ENCODE data around the gene TBR1. TPM values are rescaled to one million over a fixed set of nuclear protein-coding genes. Genes with fewer than 3 reads are reported as not detected.

TBR1 gene
- total RNA-seq, 2 donors from 2014 or later: 0.45 TPM; not detected in 1

DNA sequence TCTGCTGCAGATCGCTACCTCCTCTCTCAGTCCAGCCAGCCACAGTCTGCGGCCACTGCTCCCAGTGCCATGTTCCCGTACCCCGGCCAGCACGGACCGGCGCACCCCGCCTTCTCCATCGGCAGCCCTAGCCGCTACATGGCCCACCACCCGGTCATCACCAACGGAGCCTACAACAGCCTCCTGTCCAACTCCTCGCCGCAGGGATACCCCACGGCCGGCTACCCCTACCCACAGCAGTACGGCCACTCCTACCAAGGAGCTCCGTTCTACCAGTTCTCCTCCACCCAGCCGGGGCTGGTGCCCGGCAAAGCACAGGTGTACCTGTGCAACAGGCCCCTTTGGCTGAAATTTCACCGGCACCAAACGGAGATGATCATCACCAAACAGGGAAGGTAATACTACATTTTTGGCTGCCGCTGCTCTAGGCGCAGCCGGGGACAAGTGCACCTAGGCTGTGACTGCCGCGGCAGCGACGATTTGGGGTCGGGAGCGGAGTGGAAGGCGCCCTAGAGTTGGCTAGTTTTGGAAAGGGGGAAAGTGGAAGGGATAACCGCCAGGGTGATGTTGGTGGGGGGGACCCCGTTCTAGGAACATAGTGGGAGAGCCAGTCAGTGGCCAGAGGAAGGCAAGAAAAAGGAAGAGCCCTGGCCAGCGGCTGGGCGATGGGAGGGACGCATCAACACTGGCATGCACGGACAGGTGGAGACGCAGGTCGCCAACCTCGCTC lies 776 bp downstream of the TBR1 start:
- TF ChIP-seq, protein P1, sequence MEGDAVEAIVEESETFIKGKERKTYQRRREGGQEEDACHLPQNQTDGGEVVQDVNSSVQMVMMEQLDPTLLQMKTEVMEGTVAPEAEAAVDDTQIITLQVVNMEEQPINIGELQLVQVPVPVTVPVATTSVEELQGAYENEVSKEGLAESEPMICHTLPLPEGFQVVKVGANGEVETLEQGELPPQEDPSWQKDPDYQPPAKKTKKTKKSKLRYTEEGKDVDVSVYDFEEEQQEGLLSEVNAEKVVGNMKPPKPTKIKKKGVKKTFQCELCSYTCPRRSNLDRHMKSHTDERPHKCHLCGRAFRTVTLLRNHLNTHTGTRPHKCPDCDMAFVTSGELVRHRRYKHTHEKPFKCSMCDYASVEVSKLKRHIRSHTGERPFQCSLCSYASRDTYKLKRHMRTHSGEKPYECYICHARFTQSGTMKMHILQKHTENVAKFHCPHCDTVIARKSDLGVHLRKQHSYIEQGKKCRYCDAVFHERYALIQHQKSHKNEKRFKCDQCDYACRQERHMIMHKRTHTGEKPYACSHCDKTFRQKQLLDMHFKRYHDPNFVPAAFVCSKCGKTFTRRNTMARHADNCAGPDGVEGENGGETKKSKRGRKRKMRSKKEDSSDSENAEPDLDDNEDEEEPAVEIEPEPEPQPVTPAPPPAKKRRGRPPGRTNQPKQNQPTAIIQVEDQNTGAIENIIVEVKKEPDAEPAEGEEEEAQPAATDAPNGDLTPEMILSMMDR (IDR thresholded peaks at IDR 0.05): no peak
- Histone ChIP-seq H3K4me3 (no peak overlapping the region), H3K36me3 (no peaks in the 10 kb centered on the region), H3K27me3 (replicated peaks; ENCODE audit: insufficient read depth) (peaks cover 42% of the 10 kb centered on the region), H3K27ac (no peak overlapping the region), H3K9me3 (no peaks in the 10 kb centered on the region), H3K4me1 (replicated peaks) (no peaks in the 10 kb centered on the region)
- intact Hi-C loops (cut with DNase I): no loop called here
- no peak for DNase-seq (ENCODE audit: low spot score)
- 6% methylated on average over 41 of the region's 41 CpGs for WGBS

DNA sequence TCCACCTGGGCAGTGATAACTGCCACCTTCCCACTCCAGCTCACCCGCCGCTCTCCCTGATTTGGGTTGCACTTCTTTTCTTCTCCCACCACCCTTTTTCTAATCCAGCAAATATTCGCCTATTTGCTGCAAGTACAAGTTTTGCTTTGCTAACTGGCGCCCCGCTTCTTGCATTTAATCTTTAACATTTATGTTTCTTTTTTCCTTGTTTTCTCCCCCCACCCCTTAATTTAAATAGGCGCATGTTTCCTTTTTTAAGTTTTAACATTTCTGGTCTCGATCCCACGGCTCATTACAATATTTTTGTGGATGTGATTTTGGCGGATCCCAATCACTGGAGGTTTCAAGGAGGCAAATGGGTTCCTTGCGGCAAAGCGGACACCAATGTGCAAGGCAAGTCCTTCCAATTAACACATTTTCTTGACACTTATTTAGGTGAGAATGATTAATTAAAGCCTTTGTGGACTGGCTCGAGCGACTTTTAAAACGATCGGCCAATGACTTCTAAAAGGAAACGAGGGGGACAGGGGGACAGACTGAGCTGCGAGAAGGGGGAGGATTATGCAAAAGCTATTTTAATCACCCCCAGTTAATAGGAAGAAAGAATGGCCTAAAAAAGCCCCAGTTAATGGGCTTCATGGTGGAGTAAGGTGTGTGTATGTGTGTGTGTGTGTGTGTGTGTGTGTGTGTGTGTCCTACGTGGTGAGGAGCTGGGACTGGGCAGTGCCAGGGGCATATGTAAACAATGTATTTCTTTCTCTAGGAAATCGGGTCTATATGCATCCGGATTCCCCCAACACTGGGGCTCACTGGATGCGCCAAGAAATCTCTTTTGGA lies 1.6 kb downstream of the TBR1 start:
- no peaks in the 10 kb centered on the region for H3K9me3 ChIP-seq
- no peak overlapping the region for H3K27ac ChIP-seq
- H3K36me3 ChIP-seq: no peaks in the 10 kb centered on the region
- 17% methylated on average over 21 of the region's 21 CpGs for WGBS
- H3K27me3 ChIP-seq (replicated peaks; ENCODE audit: insufficient read depth): peaks cover 42% of the 10 kb centered on the region
- TF ChIP-seq POLR2A (IDR thresholded peaks at IDR 0.05) (no peak), POLR2AphosphoS5 (IDR thresholded peaks at IDR 0.05) (no peak)
- TF ChIP-seq, protein P1 (IDR thresholded peaks at IDR 0.05): no peak
- no peak overlapping the region for H3K4me3 ChIP-seq
- no peaks in the 10 kb centered on the region for H3K4me1 ChIP-seq (replicated peaks)
- intact Hi-C loops (cut with DNase I): no loop called here
- DNase-seq (ENCODE audit: low spot score): no peak

DNA sequence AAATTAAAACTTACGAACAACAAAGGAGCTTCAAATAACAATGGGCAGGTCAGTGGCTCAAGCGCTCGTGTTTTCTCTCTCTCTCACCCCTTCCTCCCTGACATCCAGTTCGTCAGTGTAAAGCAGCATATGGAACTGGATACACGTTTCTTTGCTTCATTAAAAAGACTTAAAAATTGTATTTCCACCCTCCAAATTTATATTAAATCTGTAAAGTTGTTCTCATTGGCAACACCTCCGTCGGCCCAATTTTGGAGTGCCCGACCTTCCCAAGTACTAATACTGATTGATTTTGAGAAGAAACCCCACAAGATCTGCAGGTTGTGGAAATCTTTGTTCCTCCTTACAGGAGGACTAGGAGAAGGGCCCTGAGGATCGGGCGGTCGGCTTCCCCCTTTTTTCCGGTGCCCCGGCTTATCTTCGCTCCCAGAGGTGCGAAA lies 2.2 kb downstream of the TBR1 start:
- Histone ChIP-seq H3K27me3 (replicated peaks; ENCODE audit: insufficient read depth) (peaks cover 47% of the 10 kb centered on the region), H3K27ac (no peak overlapping the region), H3K9me3 (no peaks in the 10 kb centered on the region), H3K4me1 (replicated peaks) (no peaks in the 10 kb centered on the region), H3K4me3 (no peak overlapping the region), H3K36me3 (no peaks in the 10 kb centered on the region)
- intact Hi-C loops (cut with DNase I): no loop called here
- TF ChIP-seq, protein P1 (IDR thresholded peaks at IDR 0.05): no peak
- no peak for TF ChIP-seq POLR2AphosphoS5 (IDR thresholded peaks at IDR 0.05)
- no peak for TF ChIP-seq POLR2A (IDR thresholded peaks at IDR 0.05)
- 8% methylated on average over 15 of the region's 15 CpGs for WGBS
- DNase-seq (ENCODE audit: low spot score): no peak

DNA sequence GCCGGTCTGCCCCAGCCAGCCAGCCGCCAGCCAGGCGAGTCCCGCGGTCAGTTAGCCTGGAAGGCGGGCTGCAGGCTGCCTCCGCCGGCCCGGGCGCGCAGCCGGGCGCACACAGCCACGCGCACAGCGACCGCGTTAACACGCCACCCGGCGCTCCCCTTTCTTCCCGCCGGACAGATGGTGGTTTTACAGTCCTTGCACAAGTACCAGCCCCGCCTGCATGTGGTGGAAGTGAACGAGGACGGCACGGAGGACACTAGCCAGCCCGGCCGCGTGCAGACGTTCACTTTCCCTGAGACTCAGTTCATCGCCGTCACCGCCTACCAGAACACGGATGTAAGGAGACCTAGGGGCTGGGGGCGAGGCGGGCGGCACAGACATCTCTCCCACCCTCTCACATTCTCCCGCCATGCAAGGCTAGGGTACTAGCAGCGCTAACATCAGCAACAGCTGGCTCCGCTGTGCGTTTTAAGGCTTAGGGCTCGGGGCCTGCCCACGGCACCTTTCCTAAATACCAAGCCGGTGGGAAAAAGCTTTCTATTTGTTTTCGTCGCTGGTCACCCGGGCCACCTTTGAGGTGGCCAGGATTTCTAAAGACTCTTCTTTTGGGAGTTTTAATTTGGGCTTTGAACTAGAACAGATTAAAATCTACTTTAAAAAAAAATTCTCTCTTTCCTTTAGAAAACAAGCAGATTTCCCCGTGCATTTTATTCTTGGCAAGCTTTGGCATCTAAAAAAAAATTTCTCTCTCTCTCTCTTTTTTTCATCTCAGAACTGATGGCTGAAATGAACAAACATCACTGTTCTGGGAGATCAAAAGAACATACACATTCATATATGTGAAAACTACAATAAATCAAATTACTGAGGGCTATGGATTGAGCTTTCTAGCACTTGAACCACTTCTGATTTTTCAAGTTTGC lies 2.9 kb downstream of the TBR1 start:
- DNase-seq (ENCODE audit: low spot score): no peak
- Histone ChIP-seq H3K9me3 (no peaks in the 10 kb centered on the region), H3K36me3 (no peaks in the 10 kb centered on the region), H3K4me3 (no peak overlapping the region), H3K4me1 (replicated peaks) (no peaks in the 10 kb centered on the region), H3K27me3 (replicated peaks; ENCODE audit: insufficient read depth) (peaks cover 50% of the 10 kb centered on the region), H3K27ac (no peak overlapping the region)
- 8% methylated on average over 49 of the region's 49 CpGs for whole genome bisulfite sequencing
- intact Hi-C loops (cut with DNase I): no loop called here
- TF ChIP-seq, protein P1 (IDR thresholded peaks at IDR 0.05): no peak
- no peak for TF ChIP-seq POLR2A (IDR thresholded peaks at IDR 0.05)
- TF ChIP-seq POLR2AphosphoS5 (IDR thresholded peaks at IDR 0.05): no peak
